Testis (tissue), 3 donors: ENCODE results near the gene ARID2. TPM values are rescaled to one million over a fixed set of nuclear protein-coding genes. Genes with fewer than 3 reads are reported as not detected.
A peak's percentile ranks its signal among the peaks of the same experiment; 100 is the strongest.

Source experiments
- DNase-seq: peaks from one replicate; pipeline ENCODE4 v3.0.0-alpha.2; 2019
- H3K27ac ChIP-seq, 2 donors: fragments of 200-600 bp; sonication (generic); one replicate each; pipeline ENCODE4 v1.5.1; 2019
- H3K27me3 ChIP-seq: fragments of 200-600 bp; sonication (generic); one replicate; pipeline ENCODE4 v1.5.1; 2019
- H3K36me3 ChIP-seq: fragments of 200-600 bp; sonication (generic); one replicate; pipeline ENCODE4 v1.5.1; 2017; ENCODE audit warnings: low read depth; ENCODE audit errors: missing control alignments
- H3K4me1 ChIP-seq: fragments of 200-600 bp; sonication (generic); one replicate; pipeline ENCODE4 v1.5.1; 2019
- H3K4me3 ChIP-seq, 2 donors: fragments of 200-600 bp; sonication (generic); one replicate each; pipeline ENCODE4 v1.5.1; 2017 to 2019
- H3K9me3 ChIP-seq: fragments of 200-600 bp; sonication (generic); one replicate; pipeline ENCODE4 v1.5.1; 2017
- CTCF ChIP-seq, 3 experiments: fragments of 450-650 bp in 2 of 3; fragments of 200-600 bp in 1 of 3; sonication (generic) in 1 of 3; IDR thresholded peaks; one replicate each; pipeline ENCODE4 v1.5.1; 2016 to 2019; ENCODE audit warnings: antibody characterized with exemption in 3 of 3, mild to moderate bottlenecking in 2 of 3, moderate library complexity in 1 of 3
- POLR2A ChIP-seq: fragments of 450-650 bp; IDR thresholded peaks from one replicate; pipeline ENCODE4 v1.6.1; 2017; ENCODE audit warnings: antibody characterized with exemption, mild to moderate bottlenecking, moderate library complexity
- WGBS, 2 donors: methylation state at CpG; one replicate each; pipeline ENCODE4 v1.1.5; 2018; 5-methylcytosine and 5-hydroxymethylcytosine counted together
- intact Hi-C: fragments of 100-400 bp; cut with DNase I; formaldehyde crosslinking; loops from one replicate; pipeline ENCODE4 v1.15.1; 2023; ENCODE audit warnings: low total_unique reads
- polyA plus RNA-seq: library from polyadenylated mRNA; stranded (reverse); fragments of 350-450 nt; fragmentation: Illumina TruSeq; extraction: RNeasy Lipid Tissue Mini Kit (QIAGEN cat#74804); gene quantifications from one replicate; pipeline ENCODE4 v1.2.3, GENCODE V29; 2014; ENCODE audit warnings: low read depth, low replicate concordance; ENCODE audit not compliant: insufficient read depth
- total RNA-seq, 2 donors: library from RNA; depleted of rRNA; stranded (reverse); fragments of >200 nt; gene quantifications; one replicate each; pipeline ENCODE4 v1.2.3, GENCODE V29; 2016

Gene ARID2
- total and polyA plus RNA-seq, 3 donors from 2014 or later, result 50.4 to 82.2 (median 72.4) TPM

- H3K4me3 ChIP-seq, result no peak overlapping the region
- no peak overlapping the region for H3K27ac ChIP-seq
- no peaks in the 10 kb centered on the region for H3K36me3 ChIP-seq
- WGBS, 2 donors, result 57 to 65% methylated on average over 3 of the region's 3 CpGs
- TF ChIP-seq CTCF (IDR thresholded peaks at IDR 0.05) (peak in 1 of 3 experiments; percentile 54), POLR2A (no peak)
- peaks cover 13% of the 10 kb centered on the region for H3K4me1 ChIP-seq
- H3K9me3 ChIP-seq, result no peaks in the 10 kb centered on the region
- H3K27me3 ChIP-seq, result no peaks in the 10 kb centered on the region
- DNase-seq, result peak; percentile 31
- intact Hi-C loops, result no loop called here
Observed at GRCh38 chr12:45762185-45763110, 32.9 kb downstream of the ARID2 start.

- Histone ChIP-seq H3K9me3 (no peaks in the 10 kb centered on the region), H3K27me3 (no peaks in the 10 kb centered on the region), H3K36me3 (no peaks in the 10 kb centered on the region), H3K4me3 (no peak overlapping the region), H3K27ac (no peak overlapping the region), H3K4me1 (peaks cover 13% of the 10 kb centered on the region)
- intact Hi-C loops, result no loop called here
- TF ChIP-seq CTCF (IDR thresholded peaks at IDR 0.05) (no peak), POLR2A (no peak)
- DNase-seq, result no peak
- WGBS, 2 donors, result 84 to 97% methylated on average over 4 of the region's 4 CpGs
Observed at GRCh38 chr12:45763381-45763780, 33.9 kb downstream of the ARID2 start.

GRCh38 chr12:45768194-45768593 lies 38.7 kb downstream of the ARID2 start:
- no peak for DNase-seq
- no peak overlapping the region for H3K4me3 ChIP-seq
- no peaks in the 10 kb centered on the region for H3K9me3 ChIP-seq
- H3K36me3 ChIP-seq, result no peaks in the 10 kb centered on the region
- WGBS, 2 donors, result 82 to 100% methylated on average over 1 of the region's 1 CpG
- no peak overlapping the region for H3K27ac ChIP-seq
- intact Hi-C loops, result no loop called here
- TF ChIP-seq POLR2A (no peak), CTCF (IDR thresholded peaks at IDR 0.05) (no peak)
- peaks cover 5% of the 10 kb centered on the region for H3K4me1 ChIP-seq
- H3K27me3 ChIP-seq, result no peaks in the 10 kb centered on the region

GRCh38 chr12:45773747-45774146 lies 44.2 kb downstream of the ARID2 start:
- TF ChIP-seq CTCF (IDR thresholded peaks at IDR 0.05) (no peak), POLR2A (no peak)
- 92 to 98% methylated on average over 1 of the region's 1 CpG for WGBS, 2 donors
- Histone ChIP-seq H3K27ac (no peak overlapping the region), H3K4me1 (no peaks in the 10 kb centered on the region), H3K36me3 (no peaks in the 10 kb centered on the region), H3K27me3 (no peaks in the 10 kb centered on the region), H3K4me3 (no peak overlapping the region), H3K9me3 (no peaks in the 10 kb centered on the region)
- intact Hi-C loops, result no loop called here
- DNase-seq, result no peak
